ENCODE results near the gene PLEKHJ1. TPM values are rescaled to one million over a fixed set of nuclear protein-coding genes. Genes with fewer than 3 reads are reported as not detected.

Gene PLEKHJ1
- total RNA-seq, 2 donors from 2014 or later: 44.1 to 53.0 TPM

GRCh38 chr19:2255112-2255845, 19.1 kb upstream of the PLEKHJ1 start:
- DNase-seq (ENCODE audit: low spot score): no peak
- Histone ChIP-seq H3K9me3 (no peaks in the 10 kb centered on the region), H3K36me3 (no peaks in the 10 kb centered on the region), H3K4me3 (no peak overlapping the region), H3K27ac (no peak overlapping the region), H3K4me1 (peaks cover 0 to 37% of the 10 kb centered on the region in 2 donors), H3K27me3 (peaks cover 17 to 30% of the 10 kb centered on the region in 2 donors)
- TF ChIP-seq CTCF (IDR thresholded peaks at IDR 0.05): no peak

DNA sequence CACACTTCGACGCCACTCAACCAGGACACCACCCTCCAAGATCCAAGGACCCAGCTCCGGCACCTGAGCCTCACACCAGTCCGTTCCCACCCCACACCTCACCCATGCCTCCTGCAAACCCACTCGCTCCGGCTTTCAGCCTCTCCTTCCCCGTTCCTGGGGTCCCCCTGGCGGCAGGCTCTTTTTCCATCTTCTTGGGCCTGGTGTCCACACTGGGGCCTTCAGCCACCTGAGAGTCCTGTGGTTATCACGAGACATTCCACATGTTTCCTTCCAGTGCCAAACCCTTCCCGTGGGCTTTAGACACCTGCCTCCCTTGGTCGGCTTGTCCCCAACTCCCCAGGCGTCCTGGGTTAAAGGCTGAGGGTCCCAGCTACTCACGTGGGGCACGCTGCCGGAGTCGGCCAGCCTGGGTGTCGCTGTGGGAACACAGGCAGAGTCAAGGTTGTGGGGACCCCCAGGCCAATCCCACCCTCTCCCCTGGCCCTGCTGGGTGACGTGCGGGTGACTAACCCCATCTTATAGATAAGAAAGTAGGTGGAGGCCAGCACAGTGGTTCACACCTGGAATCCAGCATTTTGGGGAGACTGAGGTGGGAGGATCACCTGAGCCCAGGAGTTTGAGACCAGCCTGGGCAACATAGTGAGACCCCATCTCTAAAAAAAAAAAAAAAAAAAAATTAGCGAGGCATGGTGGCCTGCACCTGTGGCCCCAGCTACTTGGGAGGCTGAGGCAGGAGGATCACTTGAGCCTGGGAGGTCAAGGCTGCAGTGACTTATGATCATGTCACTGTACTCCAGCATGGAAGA, 18.1 kb upstream of the PLEKHJ1 start:
- H3K4me3 ChIP-seq: no peak overlapping the region
- DNase-seq (ENCODE audit: low spot score): no peak
- H3K36me3 ChIP-seq: no peaks in the 10 kb centered on the region
- no peaks in the 10 kb centered on the region for H3K9me3 ChIP-seq
- H3K4me1 ChIP-seq: peaks cover 0 to 46% of the 10 kb centered on the region in 2 donors
- no peak overlapping the region for H3K27ac ChIP-seq
- peaks cover 17 to 33% of the 10 kb centered on the region in 2 donors for H3K27me3 ChIP-seq
- peak in 1 of 2 donors; percentile 30 for TF ChIP-seq CTCF (IDR thresholded peaks at IDR 0.05)

DNA sequence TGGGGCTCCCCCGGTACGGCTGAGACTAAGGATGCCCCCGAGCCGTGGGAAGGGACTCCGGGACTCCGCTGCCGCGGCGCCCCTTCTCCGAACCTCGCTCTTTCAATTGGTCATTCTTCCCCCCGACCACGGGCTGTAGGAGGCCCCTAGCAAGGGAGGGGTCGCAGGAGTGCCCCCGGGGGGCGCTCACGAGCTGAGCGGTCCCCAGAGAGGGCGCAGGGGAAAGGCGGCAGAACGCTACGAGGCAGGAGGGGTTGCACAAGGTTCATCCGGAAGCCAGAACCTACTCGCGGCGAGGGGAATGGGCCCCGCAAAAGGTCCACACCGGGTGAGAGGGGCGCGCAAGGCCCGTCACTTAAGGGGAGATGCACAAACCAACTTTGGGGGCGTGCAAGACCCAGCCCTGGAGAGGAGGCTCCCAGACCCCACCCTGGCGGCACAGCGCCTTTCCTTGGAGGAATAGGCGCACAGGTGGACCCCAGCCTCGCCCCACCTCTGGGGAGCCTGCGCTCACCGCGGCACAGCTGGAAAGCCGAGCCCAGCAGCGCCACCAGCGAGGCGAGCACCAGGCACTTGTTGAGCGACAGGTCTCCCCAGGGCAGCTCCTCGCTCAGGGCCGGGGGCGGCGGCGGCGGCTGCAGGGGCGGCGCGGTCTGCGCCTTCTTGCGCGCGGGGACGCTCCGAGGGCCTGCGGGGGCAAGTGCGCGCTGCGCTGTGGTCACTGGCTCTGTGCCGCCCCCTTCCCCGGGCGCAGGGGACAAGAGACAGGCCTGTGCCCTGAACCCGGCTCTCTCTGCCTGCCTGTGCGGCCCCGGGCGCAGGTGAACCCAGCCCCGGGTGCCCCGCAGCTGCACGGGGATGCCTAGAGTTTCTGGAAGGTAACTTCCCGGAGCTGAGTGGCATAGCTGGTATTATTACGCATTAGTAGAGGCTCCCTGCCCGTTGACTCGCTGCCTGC, 17.3 kb upstream of the PLEKHJ1 start:
- Histone ChIP-seq H3K4me3 (peak overlapping the region in 1 of 2 donors; percentile 9), H3K27me3 (peaks cover 17 to 33% of the 10 kb centered on the region in 2 donors), H3K36me3 (peaks cover 5% of the 10 kb centered on the region), H3K9me3 (no peaks in the 10 kb centered on the region), H3K27ac (no peak overlapping the region), H3K4me1 (peaks cover 0 to 46% of the 10 kb centered on the region in 2 donors)
- no peak for TF ChIP-seq CTCF (IDR thresholded peaks at IDR 0.05)
- no peak for DNase-seq (ENCODE audit: low spot score)

DNA sequence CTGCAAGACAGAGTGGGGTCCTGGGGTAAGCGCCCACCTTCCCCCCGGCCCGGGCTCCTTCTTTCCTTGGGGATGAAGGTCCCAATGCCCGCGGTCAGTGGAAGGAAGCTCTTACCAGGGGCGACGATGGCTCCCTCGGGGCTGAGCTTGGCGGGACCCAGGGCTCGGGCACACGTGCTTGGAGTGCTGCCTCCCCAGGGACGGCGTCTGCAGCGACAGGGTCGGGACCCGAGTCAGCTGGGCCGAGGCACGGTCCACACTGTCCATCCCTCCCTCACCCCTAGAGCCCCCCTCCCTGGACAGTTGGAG, 16.6 kb upstream of the PLEKHJ1 start:
- Histone ChIP-seq H3K4me1 (peaks cover 0 to 46% of the 10 kb centered on the region in 2 donors), H3K36me3 (peaks cover 11% of the 10 kb centered on the region), H3K27me3 (peaks cover 17 to 33% of the 10 kb centered on the region in 2 donors), H3K4me3 (peak overlapping the region in 1 of 2 donors; percentile 21), H3K9me3 (no peaks in the 10 kb centered on the region), H3K27ac (no peak overlapping the region)
- no peak for DNase-seq (ENCODE audit: low spot score)
- TF ChIP-seq CTCF (IDR thresholded peaks at IDR 0.05): no peak

GRCh38 chr19:2252055-2252796, 16.1 kb upstream of the PLEKHJ1 start:
- Histone ChIP-seq H3K27me3 (peaks cover 17 to 33% of the 10 kb centered on the region in 2 donors), H3K4me3 (peak overlapping the region in 1 of 2 donors; percentile 21), H3K9me3 (no peaks in the 10 kb centered on the region), H3K4me1 (peaks cover 0 to 51% of the 10 kb centered on the region in 2 donors), H3K27ac (no peak overlapping the region), H3K36me3 (peaks cover 17% of the 10 kb centered on the region)
- TF ChIP-seq CTCF (IDR thresholded peaks at IDR 0.05): no peak
- DNase-seq (ENCODE audit: low spot score): no peak

All from right atrium auricular region (tissue), 2 donors.